Measurements from ENCODE around the gene THSD4.

DNA sequence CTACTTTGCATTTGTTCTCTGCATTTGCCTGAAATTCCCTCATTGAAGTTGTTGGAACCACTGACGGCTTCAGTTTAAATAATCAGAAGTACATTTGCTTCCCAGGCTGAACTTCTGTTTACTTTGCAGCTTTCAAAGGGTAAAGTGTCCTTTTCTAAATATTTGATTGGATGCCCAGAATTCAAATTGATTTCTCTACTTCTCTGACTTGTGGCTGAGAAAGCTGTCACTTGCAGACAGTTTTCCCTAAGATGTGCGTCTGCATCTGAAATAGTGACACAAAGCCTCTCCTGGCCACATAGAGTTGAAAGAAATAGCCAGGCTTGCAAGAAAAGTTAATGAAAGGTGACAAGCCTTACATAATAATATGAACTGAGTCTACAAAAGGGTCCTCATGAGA, 299.6 kb downstream of the THSD4 start:
- TF ChIP-seq, protein P1, sequence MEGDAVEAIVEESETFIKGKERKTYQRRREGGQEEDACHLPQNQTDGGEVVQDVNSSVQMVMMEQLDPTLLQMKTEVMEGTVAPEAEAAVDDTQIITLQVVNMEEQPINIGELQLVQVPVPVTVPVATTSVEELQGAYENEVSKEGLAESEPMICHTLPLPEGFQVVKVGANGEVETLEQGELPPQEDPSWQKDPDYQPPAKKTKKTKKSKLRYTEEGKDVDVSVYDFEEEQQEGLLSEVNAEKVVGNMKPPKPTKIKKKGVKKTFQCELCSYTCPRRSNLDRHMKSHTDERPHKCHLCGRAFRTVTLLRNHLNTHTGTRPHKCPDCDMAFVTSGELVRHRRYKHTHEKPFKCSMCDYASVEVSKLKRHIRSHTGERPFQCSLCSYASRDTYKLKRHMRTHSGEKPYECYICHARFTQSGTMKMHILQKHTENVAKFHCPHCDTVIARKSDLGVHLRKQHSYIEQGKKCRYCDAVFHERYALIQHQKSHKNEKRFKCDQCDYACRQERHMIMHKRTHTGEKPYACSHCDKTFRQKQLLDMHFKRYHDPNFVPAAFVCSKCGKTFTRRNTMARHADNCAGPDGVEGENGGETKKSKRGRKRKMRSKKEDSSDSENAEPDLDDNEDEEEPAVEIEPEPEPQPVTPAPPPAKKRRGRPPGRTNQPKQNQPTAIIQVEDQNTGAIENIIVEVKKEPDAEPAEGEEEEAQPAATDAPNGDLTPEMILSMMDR (IDR thresholded peaks at IDR 0.05): no peak
- TF ChIP-seq POLR2A (IDR thresholded peaks at IDR 0.05) (no peak), POLR2AphosphoS5 (IDR thresholded peaks at IDR 0.05) (no peak)

All from suprapubic skin (tissue), 4 donors.